MCF 10A (cell line): ENCODE data around the gene TRIM44. TPM values are rescaled to one million over a fixed set of nuclear protein-coding genes. Genes with fewer than 3 reads are reported as not detected.
"Not testable (repeated sequence)": the region's sequence is repeated elsewhere in the genome, so short reads cannot be mapped to it uniquely, and the experiment has no call there.

Source experiments
- BruUV-seq: library from RNA; stranded (reverse); fragments of 400-500 nt; replicated peaks from 2 replicates; lab custom pipeline; 2021; lab: Mats Ljungman, UMichigan
- CTCF ChIA-PET: fragments of 300-600 bp; sonication (Branson Sonifier 250); formaldehyde crosslinking; extraction: SDS; loops from one replicate; lab custom pipeline; 2021; ENCODE audit warnings: antibody characterized with exemption, inconsistent platforms; lab: Yijun Ruan, JAX
- POLR2A ChIA-PET: fragments of 300-600, 350-650 bp; sonication (Branson Sonifier 250); formaldehyde crosslinking; extraction: SDS; loops from one replicate; lab custom pipeline; 2020; ENCODE audit warnings: antibody characterized with exemption, inconsistent platforms; lab: Yijun Ruan, JAX
- DNase-seq: peaks from one replicate; pipeline ENCODE4 v3.0.0-alpha.2; 2018; ENCODE audit not compliant: unreplicated experiment
- H3K27ac Mint-ChIP-seq: one replicate; pipeline ENCODE4 v1.8.0; 2022; ENCODE audit warnings: mild to moderate bottlenecking, low read depth, mixed read lengths; ENCODE audit not compliant: unreplicated experiment
- H3K27me3 Mint-ChIP-seq: one replicate; pipeline ENCODE4 v1.8.0; 2022; ENCODE audit warnings: mixed read lengths; ENCODE audit not compliant: insufficient read depth, unreplicated experiment
- H3K36me3 Mint-ChIP-seq: one replicate; pipeline ENCODE4 v1.8.0; 2022; ENCODE audit warnings: mild to moderate bottlenecking, moderate library complexity, mixed read lengths; ENCODE audit not compliant: insufficient read depth, unreplicated experiment
- H3K4me1 Mint-ChIP-seq: one replicate; pipeline ENCODE4 v1.8.0; 2022; ENCODE audit warnings: mixed read lengths; ENCODE audit not compliant: insufficient read depth, unreplicated experiment
- H3K4me3 Mint-ChIP-seq: one replicate; pipeline ENCODE4 v1.8.0; 2022; ENCODE audit warnings: mild to moderate bottlenecking, moderate library complexity, mixed read lengths; ENCODE audit not compliant: unreplicated experiment
- H3K9me3 Mint-ChIP-seq: one replicate; pipeline ENCODE4 v1.8.0; 2022; ENCODE audit warnings: mixed read lengths; ENCODE audit not compliant: unreplicated experiment
- CTCF ChIP-seq: fragments of 200-600 bp; IDR thresholded peaks from one replicate; pipeline ENCODE4 v1.8.0; 2022; ENCODE audit warnings: antibody characterized with exemption, mild to moderate bottlenecking; ENCODE audit not compliant: unreplicated experiment
- intact Hi-C: fragments of 100-400 bp; cut with micrococcal nuclease; formaldehyde crosslinking; loops from 2 replicates; pipeline ENCODE4 v1.14.1; 2022
- total RNA-seq: library from RNA; stranded (reverse); gene quantifications from 2 replicates; pipeline ENCODE4 v1.2.3, GENCODE V29; 2022

TRIM44 gene
- total RNA-seq, 1 experiment from 2014 or later, result 103 TPM

DNA sequence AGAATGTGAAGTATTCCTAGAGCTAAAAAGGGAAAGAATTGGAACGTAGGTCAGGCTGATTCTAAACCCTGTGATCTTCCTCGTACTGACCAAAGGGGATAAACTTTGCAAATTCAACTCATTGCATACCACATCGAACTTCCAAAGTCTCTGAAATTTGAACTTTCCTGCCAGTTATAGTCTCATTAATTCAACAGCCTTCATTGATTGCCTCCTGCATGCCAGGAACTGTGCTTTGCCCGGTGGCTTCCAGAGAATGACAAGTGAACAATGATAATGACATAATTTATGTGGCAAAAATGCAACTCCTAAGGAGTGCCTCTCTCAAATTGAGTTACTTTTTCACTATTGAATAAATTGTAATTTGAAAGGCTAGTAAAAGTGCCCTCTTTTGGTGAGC is 173.6 kb downstream of the TRIM44 start:
- no TSS peak for BruUV-seq
- ChIA-PET POLR2A (no interaction called here), CTCF (interaction anchor here (1.2 to 7.6 kb wide), 2 partner anchors 13 to 15 kb away, joined by 4 to 68 read pairs; no protein-coding TSS in a partner anchor)
- Mint-ChIP-seq H3K4me1 (no peaks in the 10 kb centered on the region), H3K27ac (no peak overlapping the region), H3K9me3 (peaks cover 6% of the 10 kb centered on the region), H3K4me3 (no peak overlapping the region), H3K36me3 (no peaks in the 10 kb centered on the region), H3K27me3 (no peaks in the 10 kb centered on the region)
- DNase-seq, result no peak
- TF ChIP-seq CTCF, result no peak
- intact Hi-C loops, result no loop called here

DNA sequence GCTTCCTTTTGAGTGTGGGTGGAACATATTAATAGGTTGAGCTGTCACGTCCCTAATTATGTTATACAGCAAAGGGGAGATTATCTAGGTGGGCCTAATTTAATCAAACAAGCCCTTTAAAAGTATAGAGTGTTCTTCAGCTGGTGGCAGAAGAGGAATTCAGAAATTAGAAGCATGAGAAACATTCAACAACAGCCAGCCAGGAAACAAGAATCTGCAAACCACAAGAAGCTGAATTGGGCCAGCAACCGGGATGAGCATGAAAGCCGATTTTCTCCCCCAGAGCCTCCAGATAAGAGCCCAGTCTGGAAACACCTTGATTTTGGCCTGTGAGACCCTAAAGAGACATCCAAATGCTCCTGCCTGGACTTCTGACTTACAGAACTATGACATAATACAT is 175.5 kb downstream of the TRIM44 start:
- H3K27ac Mint-ChIP-seq, result no peak overlapping the region
- H3K4me3 Mint-ChIP-seq, result no peak overlapping the region
- no peak for DNase-seq
- TF ChIP-seq CTCF, result no peak
- H3K27me3 Mint-ChIP-seq, result no peaks in the 10 kb centered on the region
- intact Hi-C loops, result no loop called here
- H3K9me3 Mint-ChIP-seq, result peaks cover 6% of the 10 kb centered on the region
- H3K4me1 Mint-ChIP-seq, result no peaks in the 10 kb centered on the region
- CTCF ChIA-PET, result interaction anchor here (0.7 to 1.3 kb wide), 2 partner anchors 13 to 16 kb away, joined by 3 to 4 read pairs; no protein-coding TSS in a partner anchor
- BruUV-seq, result no TSS peak
- H3K36me3 Mint-ChIP-seq, result no peaks in the 10 kb centered on the region
- POLR2A ChIA-PET, result no interaction called here

- CTCF ChIA-PET, result interaction anchor here (1.3 kb wide), 1 partner anchor 13 kb away, joined by 4 read pairs; no protein-coding TSS in a partner anchor
- BruUV-seq, H3K4me3 Mint-ChIP-seq, DNase-seq, H3K36me3 Mint-ChIP-seq, H3K9me3 Mint-ChIP-seq, intact Hi-C loops, POLR2A ChIA-PET, H3K27ac Mint-ChIP-seq, H3K4me1 Mint-ChIP-seq, H3K27me3 Mint-ChIP-seq: not testable (repeated sequence)
Measured at GRCh38 chr11:35838697-35839367, 176.3 kb downstream of the TRIM44 start.

DNA sequence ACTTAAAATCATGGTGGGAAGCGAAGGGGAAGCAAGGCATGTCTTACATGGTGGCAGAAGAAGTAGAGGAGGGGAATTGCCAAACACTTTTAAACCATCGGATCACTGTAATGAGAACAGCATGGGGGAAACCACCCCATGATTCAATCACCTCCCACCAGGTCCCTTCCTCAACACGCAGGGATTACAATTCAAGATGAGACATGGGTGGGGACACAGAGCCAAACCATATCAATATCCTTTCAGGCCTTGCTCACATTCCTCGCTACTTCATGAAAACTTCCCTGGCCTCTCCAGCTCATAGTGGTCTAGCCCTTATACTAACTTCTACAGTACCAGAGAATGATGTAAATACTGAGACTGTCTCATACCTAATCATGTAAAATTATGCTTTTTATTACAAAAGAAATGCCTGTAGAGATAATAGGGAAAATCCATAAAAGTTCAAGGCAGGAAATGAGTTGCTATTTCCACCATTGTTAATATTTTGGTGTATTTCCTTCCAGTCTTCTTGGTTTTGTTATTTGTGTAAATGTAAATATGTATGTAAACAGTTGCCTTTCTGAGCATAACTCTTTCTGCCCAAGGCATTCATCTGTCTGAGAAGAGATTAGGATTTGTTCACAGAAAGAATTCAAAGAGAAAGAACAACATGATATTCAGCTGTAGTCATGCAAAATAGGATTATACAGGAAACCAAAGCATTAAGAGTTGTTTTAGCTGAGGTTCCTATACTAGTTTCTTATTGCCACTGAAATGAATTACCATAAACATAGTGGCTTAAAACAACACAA is 177.0 kb downstream of the TRIM44 start:
- H3K27me3 Mint-ChIP-seq, result no peaks in the 10 kb centered on the region
- H3K4me1 Mint-ChIP-seq, result no peaks in the 10 kb centered on the region
- BruUV-seq, result no TSS peak
- no peak overlapping the region for H3K4me3 Mint-ChIP-seq
- no peak for DNase-seq
- peaks cover 6% of the 10 kb centered on the region for H3K9me3 Mint-ChIP-seq
- no peaks in the 10 kb centered on the region for H3K36me3 Mint-ChIP-seq
- no peak overlapping the region for H3K27ac Mint-ChIP-seq
- POLR2A ChIA-PET, result no interaction called here
- intact Hi-C loops, result no loop called here
- CTCF ChIA-PET, result interaction anchor here (0.6 to 3.1 kb wide), 2 partner anchors 17 to 63 kb away, joined by 3 to 21 read pairs; no protein-coding TSS in a partner anchor
- TF ChIP-seq CTCF, result no peak
